Measurements from ENCODE around the gene MGAT4B.

DNA sequence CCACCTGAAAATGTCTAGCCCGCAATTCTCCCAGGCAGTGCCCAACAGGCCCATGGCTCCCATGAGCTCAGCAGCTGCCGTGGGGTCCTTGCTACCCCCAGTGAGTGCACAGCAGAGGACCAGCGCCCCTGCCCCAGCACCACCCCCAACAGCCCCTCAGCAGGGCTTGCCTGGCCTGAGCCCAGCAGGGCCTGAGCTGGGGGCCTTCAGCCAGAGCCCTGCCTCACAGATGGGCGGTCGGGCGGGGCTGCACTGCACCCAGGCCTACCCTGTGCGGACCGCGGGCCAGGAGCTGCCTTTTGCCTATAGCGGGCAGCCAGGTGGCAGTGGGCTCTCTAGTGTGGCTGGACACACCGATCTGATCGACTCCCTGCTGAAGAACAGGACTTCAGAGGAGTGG is 32.2 kb downstream of the MGAT4B start:
- TF ChIP-seq TAF1 (IDR thresholded peaks at IDR 0.05; ENCODE audit: low read depth, low read length) = no peak
- no peak for TF ChIP-seq POU2F2 (IDR thresholded peaks at IDR 0.05; ENCODE audit: low read depth, low read length)

Data from GM12891 (cell line).